ENCODE results near the gene KLK8. TPM values are rescaled to one million over a fixed set of nuclear protein-coding genes. Genes with fewer than 3 reads are reported as not detected.

Gene KLK8
- total RNA-seq (2021) = 2.7 and 2.9 TPM in 2 replicates
- long read RNA-seq = 0 reads

- Histone ChIP-seq H2AFZ (ENCODE audit: low read length) (no peak within 1 kb of the TSS), H3K56ac (ENCODE audit: insufficient read length, low read depth, low read length) (no peak within 1 kb of the TSS), H4K8ac (replicated peaks; ENCODE audit: insufficient read length, low read depth, low read length) (no peak within 1 kb of the TSS), H2BK5ac (ENCODE audit: insufficient read length, low read length) (no peak within 1 kb of the TSS), H3K27ac (ENCODE audit: insufficient read length, low read depth, low read length) (peak within 1 kb of the TSS; percentile 14), H2AK5ac (ENCODE audit: insufficient read length, low read length) (no peak within 1 kb of the TSS), H3K79me2 (ENCODE audit: insufficient read depth, low read length) (no peaks in the 10 kb centered on the region), H3T11ph (ENCODE audit: low read length) (no peak within 1 kb of the TSS), H2BK12ac (ENCODE audit: insufficient read length, low read depth, low read length) (no peak within 1 kb of the TSS), H3K4ac (ENCODE audit: low read depth, low read length) (no peak within 1 kb of the TSS), H2BK120ac (ENCODE audit: low read depth, low read length, poor library complexity, severe bottlenecking) (no peak within 1 kb of the TSS), H3K4me2 (ENCODE audit: insufficient read depth, insufficient read length, low read length) (peak within 1 kb of the TSS; percentile 76), H3K23me2 (ENCODE audit: insufficient read length, low read depth, low read length, poor library complexity, severe bottlenecking) (peaks cover 6% of the 10 kb centered on the region), H3K9ac (ENCODE audit: extremely low read depth, insufficient read length, low read length) (peak within 1 kb of the TSS; percentile 46), H3K18ac (ENCODE audit: insufficient read length, low read depth, low read length) (peak within 1 kb of the TSS; percentile 51), H2BK20ac (ENCODE audit: low read depth, low read length, poor library complexity, severe bottlenecking) (peak within 1 kb of the TSS; percentile 29), H3K23ac (ENCODE audit: insufficient read length, low read depth, low read length) (no peak within 1 kb of the TSS), H4K20me1 (ENCODE audit: control insufficient read depth, insufficient read depth, insufficient read length) (no peaks in the 10 kb centered on the region), H3K27me3 (ENCODE audit: insufficient read depth, low read length) (no peaks in the 10 kb centered on the region), H3K14ac (ENCODE audit: insufficient read depth, low read length) (peak within 1 kb of the TSS; percentile 77), H3K79me1 (ENCODE audit: insufficient read depth, low read depth, low read length, poor library complexity, severe bottlenecking) (no peaks in the 10 kb centered on the region), H2BK15ac (ENCODE audit: low read depth, low read length) (0 out of 2 replicates have a peak within 1 kb of the TSS, but pooled peaks have one; percentile 16), H3K4me1 (ENCODE audit: insufficient read depth, low read length) (0 out of 2 replicates have a peak, but pooled peaks cover 4% of the 10 kb centered on the region), H3K9me3 (ENCODE audit: control insufficient read depth, low read depth, low read length) (no peaks in the 10 kb centered on the region), H4K91ac (ENCODE audit: insufficient read length, low read depth, low read length) (peak within 1 kb of the TSS; percentile 5), H4K5ac (ENCODE audit: insufficient read length, low read depth, low read length) (no peak within 1 kb of the TSS)
- Mint-ChIP-seq H3K4me3 (peak within 1 kb of the TSS; percentile 14 to 60; a peak in 3 of 5 replicates), H3K36me3 (ENCODE audit: insufficient read depth in 1 of 3, low read depth in 3 of 3) (no peaks in the 10 kb centered on the region), H3K27ac (peak within 1 kb of the TSS; percentile 28 to 92 (median 81); a peak in 5 of 7 replicates), H3K4me1 (peaks cover 25 to 40% of the 10 kb centered on the region in 2 experiments), H3K9me3 (no peaks in the 10 kb centered on the region; a peak in 1 of 5 replicates), H3K27me3 (ENCODE audit: low read depth) (peaks cover 41% of the 10 kb centered on the region)
- peak; percentile 76 for DNase-seq
- no peak for TF ChIP-seq CTCF (conservative IDR thresholded peaks at IDR 0.05)
- no CpG with 5 or more reads among the region's 7 CpGs for WGBS (ENCODE audit: extremely low coverage, insufficient read length, low lambda C conversion rate)
These were observed at the start of gene KLK8 for GRCh38 chr19:51001515-51001914. Gene KLK8 (minus strand): TSS chr19:51001604. CDS start chr19:51001167, 437 bp downstream.
